Stimulated activated CD8-positive, alpha-beta memory T cell treated with anti-CD3 and anti-CD28 coated beads, Interleukin-4, amount 100 ng/mL, for 4 hours (primary cell): ENCODE results near the gene CCZ1B.
"Not testable (repeated sequence)": the region's sequence is repeated elsewhere in the genome, so short reads cannot be mapped to it uniquely, and the experiment has no call there.

Experiments used
- DNase-seq, 2 donors: peaks; one replicate each; pipeline ENCODE4 v3.0.0-alpha.2; 2020; ENCODE audit warnings: low read depth in 2 of 2, low spot score in 1 of 2

Gene CCZ1B

GRCh38 chr7:6831018-6831725 is 5.1 kb upstream of the CCZ1B start:
- DNase-seq, result no peak

GRCh38 chr7:6830026-6830425 is 4.0 kb upstream of the CCZ1B start:
- DNase-seq, result not testable (repeated sequence)

- DNase-seq, result not testable (repeated sequence)
These were observed 3.5 kb upstream of the CCZ1B start for GRCh38 chr7:6829616-6830015.

GRCh38 chr7:6827180-6827579 is 1.1 kb upstream of the CCZ1B start:
- DNase-seq, result not testable (repeated sequence)

- DNase-seq, result not testable (repeated sequence)
These were observed 594 bp downstream of the CCZ1B start for GRCh38 chr7:6825236-6826125.

GRCh38 chr7:6821622-6822021 is 4.5 kb downstream of the CCZ1B start:
- DNase-seq, result not testable (repeated sequence)

GRCh38 chr7:6815470-6815869 is 10.6 kb downstream of the CCZ1B start:
- DNase-seq, result not testable (repeated sequence)

GRCh38 chr7:6813011-6813410 is 13.1 kb downstream of the CCZ1B start:
- DNase-seq, result not testable (repeated sequence)

GRCh38 chr7:6807959-6808358 is 18.1 kb downstream of the CCZ1B start:
- DNase-seq, result not testable (repeated sequence)

- DNase-seq, result not testable (repeated sequence)
These were observed 18.6 kb downstream of the CCZ1B start for GRCh38 chr7:6807393-6807918.

GRCh38 chr7:6800331-6800730 is 25.7 kb downstream of the CCZ1B start:
- DNase-seq, result not testable (repeated sequence)

- DNase-seq, result not testable (repeated sequence)
These were observed 26.2 kb downstream of the CCZ1B start for GRCh38 chr7:6799887-6800286.

GRCh38 chr7:6798047-6798446 is 28.0 kb downstream of the CCZ1B start:
- DNase-seq, result not testable (repeated sequence)

- not testable (repeated sequence) for DNase-seq
These were observed 28.9 kb downstream of the CCZ1B start for GRCh38 chr7:6797218-6797617.

GRCh38 chr7:6794276-6794675 is 31.8 kb downstream of the CCZ1B start:
- DNase-seq, result not testable (repeated sequence)

GRCh38 chr7:6792113-6792872 is 33.8 kb downstream of the CCZ1B start:
- DNase-seq, result not testable (repeated sequence)

GRCh38 chr7:6789353-6789752 is 36.7 kb downstream of the CCZ1B start:
- not testable (repeated sequence) for DNase-seq

- DNase-seq, result not testable (repeated sequence)
These were observed 44.5 kb downstream of the CCZ1B start for GRCh38 chr7:6781581-6781980.

- not testable (repeated sequence) for DNase-seq
These were observed 64.9 kb downstream of the CCZ1B start for GRCh38 chr7:6761186-6761585.

- not testable (repeated sequence) for DNase-seq
These were observed 72.1 kb downstream of the CCZ1B start, which contains the start of gene RSPH10B2 for GRCh38 chr7:6753964-6754363. RSPH10B2 (plus strand) TSS chr7:6754103; CDS start chr7:6757678, 3,575 bp downstream.

- DNase-seq, result not testable (repeated sequence)
These were observed 75.9 kb downstream of the CCZ1B start for GRCh38 chr7:6750173-6750572.
